HG03135 (cell line): ENCODE measurements around the gene SCRN1.
"Not testable (repeated sequence)": the region's sequence is repeated elsewhere in the genome, so short reads cannot be mapped to it uniquely, and the experiment has no call there.

Source experiments
- ATAC-seq: cut with Tn5 transposase; IDR thresholded peaks from one replicate; pipeline ENCODE4 v1.9.1; 2021; ENCODE audit warnings: mild to moderate bottlenecking, moderate library complexity; ENCODE audit not compliant: unreplicated experiment

SCRN1 gene

DNA sequence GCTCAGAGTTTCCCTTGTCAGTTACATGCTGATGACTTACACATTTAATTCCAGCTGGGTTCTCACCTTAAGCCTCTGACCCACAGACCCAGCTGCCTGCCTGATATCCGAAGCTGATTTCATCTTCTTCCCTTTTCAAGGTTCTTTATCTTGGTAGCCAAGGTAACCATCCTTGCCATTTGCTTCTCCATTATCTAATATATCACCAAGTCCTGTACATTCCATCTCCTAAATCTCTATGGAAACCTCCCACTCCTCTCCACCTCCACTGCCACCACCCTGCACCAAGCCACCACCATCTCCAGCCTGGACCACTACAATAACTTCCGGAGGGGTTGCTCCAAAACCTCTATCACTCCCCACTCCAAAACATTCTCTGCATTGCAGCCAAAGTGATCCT lies 19.9 kb downstream of the SCRN1 start:
- ATAC-seq: no peak

GRCh38 chr7:29968683-29969395 lies 20.8 kb downstream of the SCRN1 start:
- no peak for ATAC-seq

DNA sequence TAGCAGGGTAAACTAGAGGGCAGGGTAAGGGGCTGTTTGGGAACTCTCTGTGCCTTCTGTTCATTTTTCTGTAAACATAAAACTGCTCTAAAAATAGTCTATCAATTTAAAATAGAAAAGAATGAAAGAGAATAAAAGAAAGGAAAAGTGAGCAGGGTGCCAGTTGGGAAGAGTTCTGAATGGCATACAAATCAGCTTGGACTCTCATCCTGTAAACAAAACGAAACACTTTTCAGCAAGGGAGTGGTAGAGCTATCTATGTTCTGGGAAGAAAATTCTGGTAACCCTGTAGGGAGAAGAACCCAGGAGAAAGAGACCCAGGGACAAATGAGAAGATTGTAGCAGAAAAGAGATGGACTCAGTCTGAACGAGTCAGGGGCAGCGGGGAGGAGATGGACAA lies 24.6 kb downstream of the SCRN1 start:
- no peak for ATAC-seq

- ATAC-seq: no peak
Measured at GRCh38 chr7:29962035-29962434, 27.6 kb downstream of the SCRN1 start.

- ATAC-seq: not testable (repeated sequence)
Measured at GRCh38 chr7:29961611-29962010, 28.0 kb downstream of the SCRN1 start.

- ATAC-seq: no peak
Measured at GRCh38 chr7:29958667-29959358, 30.8 kb downstream of the SCRN1 start.

DNA sequence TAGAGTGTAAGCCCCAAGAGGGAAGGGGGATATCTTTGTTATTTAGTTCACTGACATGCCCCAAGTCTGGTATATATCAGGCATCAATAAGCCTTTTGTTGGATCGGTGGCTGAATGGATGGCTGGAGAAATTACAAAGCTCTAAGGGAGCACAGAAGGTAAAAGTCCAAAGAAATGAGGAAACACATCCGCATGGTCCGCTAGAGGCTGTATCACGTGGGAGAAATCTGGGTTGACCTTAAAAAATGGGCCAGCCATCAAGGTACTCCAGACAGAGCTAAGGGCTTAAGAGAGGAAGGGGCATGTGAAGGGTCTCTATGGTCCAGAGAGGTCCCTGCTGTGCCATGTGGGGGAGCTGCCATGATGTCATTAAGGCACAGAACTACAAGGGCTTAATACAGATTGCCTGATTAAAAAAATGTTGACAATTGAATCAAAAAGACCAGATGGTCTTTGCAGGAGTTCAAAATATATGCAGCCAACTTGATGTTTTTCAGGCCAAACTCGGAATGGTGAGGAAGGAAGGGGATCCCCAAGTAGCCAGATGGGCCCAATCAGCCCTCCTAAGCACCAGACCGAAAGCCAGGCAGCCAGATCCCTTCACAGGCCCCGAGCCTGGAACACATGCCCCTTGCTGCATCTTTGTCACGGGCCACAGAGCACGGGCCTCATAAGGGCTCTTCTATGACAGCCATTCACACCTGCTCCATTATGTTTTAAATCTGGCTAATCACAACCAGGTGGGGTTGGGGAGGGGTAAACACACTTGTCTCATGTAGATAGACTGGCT lies 31.9 kb downstream of the SCRN1 start:
- ATAC-seq: no peak

DNA sequence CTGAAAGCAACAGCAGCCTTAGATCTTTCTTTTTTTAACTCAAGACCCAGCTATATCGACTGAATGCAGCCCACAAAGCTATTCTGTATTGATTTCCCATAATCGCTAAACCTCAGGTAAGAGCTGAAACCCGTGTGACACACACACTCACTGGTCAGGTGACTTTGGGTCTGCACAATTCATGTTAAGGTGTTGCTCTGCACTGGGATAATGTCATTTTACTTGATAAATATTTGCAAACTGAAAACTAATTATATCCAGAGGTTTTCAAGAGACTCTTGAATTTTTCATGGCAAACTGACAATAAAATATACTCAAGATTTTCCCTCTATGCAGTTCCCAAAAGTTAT lies 33.1 kb downstream of the SCRN1 start:
- no peak for ATAC-seq

- peak; percentile 65 for ATAC-seq
Measured at GRCh38 chr7:29955799-29956486, 33.7 kb downstream of the SCRN1 start.

DNA sequence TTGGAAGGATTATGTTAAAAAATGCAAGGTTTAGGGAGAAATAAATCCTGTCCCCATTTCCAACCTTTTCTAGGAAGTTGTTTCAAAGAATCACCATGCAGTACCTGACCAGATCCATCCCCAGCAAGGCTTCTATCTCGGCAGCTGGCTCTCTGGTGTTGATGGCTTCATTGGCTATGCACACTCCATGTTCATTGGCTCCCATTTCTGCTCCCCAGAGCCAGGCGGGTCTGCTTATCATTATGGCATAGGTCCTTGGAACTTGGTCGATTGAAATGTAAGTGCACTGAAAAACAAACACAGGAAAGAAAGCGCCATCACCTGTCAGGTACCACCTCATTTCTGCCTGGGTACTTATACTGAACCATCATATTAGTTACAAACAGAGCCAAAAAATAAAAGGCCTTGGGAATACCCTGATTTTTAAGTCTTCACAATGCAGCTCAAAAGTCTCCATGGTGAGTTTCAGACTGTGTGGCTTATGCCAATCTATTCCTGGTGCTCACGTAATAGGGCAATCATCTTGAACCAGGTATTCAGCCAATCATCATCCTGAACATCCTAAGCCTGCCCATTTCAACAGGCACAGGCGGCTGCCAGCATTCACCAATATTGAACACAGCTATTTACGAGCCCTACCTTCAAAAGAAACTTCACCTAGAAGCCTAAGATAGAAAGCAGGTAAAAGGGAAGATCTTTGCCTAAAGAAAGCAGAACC lies 34.4 kb downstream of the SCRN1 start:
- no peak for ATAC-seq

DNA sequence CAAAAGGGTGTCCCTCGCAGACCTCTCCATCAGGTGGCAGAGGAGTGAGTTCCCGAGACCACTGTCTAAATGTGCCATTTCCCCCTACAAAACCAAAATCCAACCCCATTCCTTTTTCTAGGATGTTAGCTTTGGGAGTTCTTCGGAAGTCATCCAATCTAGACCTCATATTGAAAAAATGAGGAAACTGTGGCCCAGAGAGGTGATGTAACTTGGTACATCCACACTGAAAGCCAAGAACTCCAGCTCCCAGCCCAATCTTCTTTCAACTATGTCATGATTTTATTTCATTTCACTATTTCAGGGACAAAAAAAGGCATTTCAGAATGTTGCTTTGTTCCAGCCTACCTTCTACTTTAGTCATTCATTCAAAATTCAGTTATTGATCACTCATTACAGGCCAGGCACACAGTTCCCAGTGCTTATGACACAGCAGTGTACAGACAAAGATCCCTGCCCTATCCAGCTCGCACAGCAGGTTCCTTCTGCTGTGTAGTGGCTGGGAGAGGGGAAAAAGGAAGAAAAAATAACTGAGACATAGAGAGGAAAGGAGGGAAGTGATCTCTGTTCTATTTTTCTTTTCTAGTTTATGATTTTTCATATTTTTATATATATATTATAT lies 35.8 kb downstream of the SCRN1 start:
- ATAC-seq: no peak

DNA sequence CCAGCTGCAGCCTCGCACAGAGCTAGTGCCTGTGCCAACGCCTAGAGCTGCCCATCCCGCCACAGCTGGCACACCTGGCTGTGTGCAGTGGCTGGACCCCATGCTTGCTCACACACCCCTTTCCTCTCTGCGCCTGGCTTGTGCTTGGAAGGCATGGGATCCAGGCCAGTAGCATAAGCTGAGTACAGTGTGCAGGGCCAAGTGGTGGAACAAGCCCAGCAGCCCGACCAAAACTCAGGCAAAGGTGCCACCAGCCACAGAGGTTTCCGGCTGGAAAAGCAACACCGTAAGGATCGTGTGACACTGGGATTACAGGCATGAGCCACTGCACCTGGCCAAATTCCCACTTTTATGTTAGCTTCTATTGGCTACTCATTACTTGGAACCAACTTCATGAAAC lies 38.4 kb downstream of the SCRN1 start:
- no peak for ATAC-seq

DNA sequence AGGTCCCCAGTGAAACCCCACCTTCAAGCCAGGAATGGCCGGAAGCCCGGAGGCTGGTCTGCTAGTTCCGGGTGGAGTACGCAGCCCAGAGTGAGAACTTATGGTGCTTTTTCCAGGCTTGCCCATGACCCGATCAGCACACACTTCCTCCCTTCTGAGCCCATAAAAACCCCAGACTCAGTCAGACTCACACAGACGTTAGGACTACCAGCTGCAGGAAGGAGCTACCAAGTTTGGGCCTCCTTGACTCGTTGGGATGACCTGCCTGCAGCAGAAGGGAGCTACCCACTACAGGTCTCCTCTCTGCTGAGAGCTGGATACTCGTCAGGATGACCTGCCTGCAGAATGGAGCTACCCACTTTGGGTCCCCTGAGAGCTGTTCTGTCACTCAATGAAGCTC lies 39.1 kb downstream of the SCRN1 start:
- no peak for ATAC-seq

DNA sequence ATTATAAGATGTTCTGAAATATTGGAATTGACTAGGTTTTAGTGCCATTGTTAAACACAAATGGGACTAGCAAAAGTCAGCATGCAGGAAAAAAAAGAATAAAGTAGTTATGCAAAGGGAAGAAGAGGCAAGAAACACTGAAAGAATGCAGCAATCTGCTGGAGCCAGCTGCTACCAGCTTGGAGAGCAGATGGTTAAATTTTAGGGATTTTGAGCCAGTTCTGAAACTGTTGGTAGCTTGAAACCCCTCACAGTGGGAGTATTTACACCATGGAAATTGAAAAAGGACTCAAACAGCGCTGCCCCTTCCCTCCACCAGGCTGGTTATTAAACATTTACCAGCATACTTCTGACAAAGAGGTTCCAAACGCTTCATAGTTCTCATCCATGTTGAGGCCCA lies 41.0 kb downstream of the SCRN1 start:
- no peak for ATAC-seq

DNA sequence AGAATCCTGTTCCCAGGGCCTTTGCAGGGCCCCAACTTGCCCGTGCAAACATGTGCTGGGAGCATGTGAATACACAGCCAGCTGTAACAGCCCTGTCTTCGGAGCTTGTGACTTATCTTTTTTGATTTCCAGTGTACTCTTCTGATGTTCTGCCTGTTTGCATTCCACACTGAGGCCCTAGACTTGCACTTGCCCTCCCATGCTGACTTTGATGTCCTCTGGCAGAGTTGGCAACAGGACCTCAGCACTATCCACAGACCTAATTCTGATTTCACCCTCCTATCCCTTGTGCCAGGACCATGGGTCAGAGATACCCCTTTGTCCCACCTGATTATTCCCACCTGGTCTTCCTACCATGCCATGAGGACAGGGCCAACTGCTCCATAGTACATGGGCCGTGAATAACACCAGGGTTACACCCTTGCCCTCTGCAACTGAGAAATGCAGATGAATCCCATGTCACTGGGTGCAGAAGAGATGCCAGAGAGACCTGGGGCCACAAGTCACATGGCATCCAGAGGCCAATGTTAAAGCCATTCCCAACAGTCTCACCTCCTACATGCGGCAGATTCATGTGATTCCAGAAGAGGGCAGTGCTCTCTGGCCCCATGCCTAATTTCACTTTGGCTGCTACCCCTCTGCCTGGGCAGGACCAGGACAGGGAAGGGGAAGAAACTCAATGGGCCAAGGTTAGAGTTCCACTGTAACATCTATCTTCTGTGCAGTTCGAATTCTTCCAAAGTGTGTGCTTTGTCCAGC lies 43.0 kb downstream of the SCRN1 start:
- ATAC-seq: no peak

- no peak for ATAC-seq
Measured at GRCh38 chr7:29945259-29945809, 44.3 kb downstream of the SCRN1 start.

DNA sequence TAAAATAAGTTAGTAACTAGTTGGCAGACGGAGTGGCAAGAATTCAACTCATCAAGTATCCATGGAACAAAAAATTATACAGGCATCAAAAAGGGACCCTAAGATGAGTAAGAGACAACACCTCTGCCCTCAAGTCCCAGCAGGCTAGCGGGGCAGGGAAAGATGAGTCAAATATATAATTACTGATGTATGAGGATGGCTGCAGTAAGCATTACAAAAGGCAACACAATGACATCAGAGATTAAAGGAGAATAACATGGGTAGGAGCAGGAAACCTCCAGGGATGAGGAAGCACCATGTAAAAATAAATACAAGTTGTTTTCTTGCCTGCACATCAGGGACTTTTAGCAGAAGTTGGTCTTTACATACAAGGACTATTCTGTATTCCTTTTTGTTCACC lies 49.4 kb downstream of the SCRN1 start:
- ATAC-seq: no peak

DNA sequence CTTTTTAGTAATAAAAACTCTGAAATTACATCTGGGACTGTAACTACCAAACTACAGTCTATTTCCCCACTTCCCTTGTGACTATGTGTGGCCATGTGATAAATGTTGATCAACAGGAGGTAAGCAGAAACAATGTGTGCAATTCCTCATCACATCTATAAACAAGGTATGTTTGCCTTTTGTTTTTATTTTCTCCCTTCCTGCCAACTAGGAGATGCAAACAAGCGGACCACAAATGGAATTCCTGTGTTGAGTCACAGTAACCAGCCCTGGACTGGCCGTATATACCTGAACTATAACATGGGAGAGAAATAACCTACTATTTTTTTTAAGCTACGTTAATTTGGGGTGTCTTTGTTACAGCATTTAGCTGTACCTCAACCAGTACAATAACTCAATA lies 52.5 kb downstream of the SCRN1 start:
- no peak for ATAC-seq

- ATAC-seq: no peak
Measured at GRCh38 chr7:29935111-29935510, 54.5 kb downstream of the SCRN1 start.
